ENCODE results near the gene TNFRSF6B.

DNA sequence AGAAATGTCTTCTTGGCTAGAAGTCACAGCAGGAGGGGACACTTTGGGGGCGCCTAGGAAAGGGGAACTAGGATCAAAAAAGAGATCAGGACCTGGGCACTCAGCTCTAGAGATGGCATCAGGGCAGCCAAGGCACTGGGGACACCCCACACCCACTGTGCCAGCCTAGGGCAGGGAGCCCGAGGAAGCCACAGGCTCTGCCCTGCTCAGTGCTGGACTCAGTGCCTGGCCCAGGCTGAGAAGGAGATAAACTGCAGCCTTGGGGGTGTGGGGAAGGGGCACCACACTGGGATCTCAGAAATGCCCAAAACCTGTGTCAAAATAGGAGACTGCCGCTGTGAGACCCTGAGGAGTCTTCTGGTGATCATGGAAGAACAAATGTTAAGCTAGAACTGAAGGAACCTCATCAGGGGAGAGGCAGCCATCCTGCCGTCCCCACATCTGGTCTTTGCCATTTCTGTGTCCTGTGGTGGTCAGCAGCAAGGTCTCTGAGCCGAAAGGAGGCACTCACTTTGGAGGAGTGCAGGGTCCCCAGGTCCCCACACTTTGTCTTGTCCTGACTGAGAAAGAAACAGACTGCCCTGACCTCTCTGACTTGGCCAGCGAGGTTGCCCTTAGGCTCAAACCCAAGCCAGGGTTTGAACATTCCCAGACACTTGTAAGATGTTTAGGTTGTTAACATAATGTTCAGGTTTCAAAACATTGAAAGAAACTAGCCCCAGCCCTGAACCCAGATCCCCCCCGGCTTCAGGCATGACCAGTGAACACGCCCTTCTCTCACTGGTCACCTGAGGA is 9.0 kb downstream of the TNFRSF6B start:
- no peak for TF ChIP-seq POLR2A (IDR thresholded peaks at IDR 0.05)
- TF ChIP-seq, protein P1, sequence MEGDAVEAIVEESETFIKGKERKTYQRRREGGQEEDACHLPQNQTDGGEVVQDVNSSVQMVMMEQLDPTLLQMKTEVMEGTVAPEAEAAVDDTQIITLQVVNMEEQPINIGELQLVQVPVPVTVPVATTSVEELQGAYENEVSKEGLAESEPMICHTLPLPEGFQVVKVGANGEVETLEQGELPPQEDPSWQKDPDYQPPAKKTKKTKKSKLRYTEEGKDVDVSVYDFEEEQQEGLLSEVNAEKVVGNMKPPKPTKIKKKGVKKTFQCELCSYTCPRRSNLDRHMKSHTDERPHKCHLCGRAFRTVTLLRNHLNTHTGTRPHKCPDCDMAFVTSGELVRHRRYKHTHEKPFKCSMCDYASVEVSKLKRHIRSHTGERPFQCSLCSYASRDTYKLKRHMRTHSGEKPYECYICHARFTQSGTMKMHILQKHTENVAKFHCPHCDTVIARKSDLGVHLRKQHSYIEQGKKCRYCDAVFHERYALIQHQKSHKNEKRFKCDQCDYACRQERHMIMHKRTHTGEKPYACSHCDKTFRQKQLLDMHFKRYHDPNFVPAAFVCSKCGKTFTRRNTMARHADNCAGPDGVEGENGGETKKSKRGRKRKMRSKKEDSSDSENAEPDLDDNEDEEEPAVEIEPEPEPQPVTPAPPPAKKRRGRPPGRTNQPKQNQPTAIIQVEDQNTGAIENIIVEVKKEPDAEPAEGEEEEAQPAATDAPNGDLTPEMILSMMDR (IDR thresholded peaks at IDR 0.05) = no peak
- no peak for TF ChIP-seq POLR2AphosphoS5 (IDR thresholded peaks at IDR 0.05)
- no peak for TF ChIP-seq EP300 (IDR thresholded peaks at IDR 0.05)
